ENCODE results near the gene CATSPER3.

Gene CATSPER3

GRCh38 chr5:135041145-135041587 is 73.5 kb downstream of the CATSPER3 start:
- no peak for DNase-seq (ENCODE audit: low spot score)

GRCh38 chr5:135041726-135042125 is 74.0 kb downstream of the CATSPER3 start:
- DNase-seq (ENCODE audit: low spot score): no peak

- DNase-seq (ENCODE audit: low spot score): no peak
These were observed 74.9 kb downstream of the CATSPER3 start for GRCh38 chr5:135042595-135042994.

- no peak for DNase-seq (ENCODE audit: low spot score)
These were observed 77.8 kb downstream of the CATSPER3 start for GRCh38 chr5:135045488-135045887.

- DNase-seq (ENCODE audit: low spot score): no peak
These were observed 79.1 kb downstream of the CATSPER3 start for GRCh38 chr5:135046661-135047346.

- no peak for DNase-seq (ENCODE audit: low spot score)
These were observed 79.6 kb downstream of the CATSPER3 start for GRCh38 chr5:135047347-135047695.

GRCh38 chr5:135048286-135048685 is 80.6 kb downstream of the CATSPER3 start:
- no peak for DNase-seq (ENCODE audit: low spot score)

GRCh38 chr5:135048930-135049329 is 81.2 kb downstream of the CATSPER3 start:
- DNase-seq (ENCODE audit: low spot score): no peak

GRCh38 chr5:135050244-135050767 is 82.6 kb downstream of the CATSPER3 start:
- no peak for DNase-seq (ENCODE audit: low spot score)

- no peak for DNase-seq (ENCODE audit: low spot score)
These were observed 83.7 kb downstream of the CATSPER3 start for GRCh38 chr5:135051399-135051798.

GRCh38 chr5:135051872-135052271 is 84.2 kb downstream of the CATSPER3 start:
- DNase-seq (ENCODE audit: low spot score): no peak

GRCh38 chr5:135052511-135053145 is 84.9 kb downstream of the CATSPER3 start:
- DNase-seq (ENCODE audit: low spot score): no peak

- no peak for DNase-seq (ENCODE audit: low spot score)
These were observed 85.6 kb downstream of the CATSPER3 start for GRCh38 chr5:135053278-135053677.

- no peak for DNase-seq (ENCODE audit: low spot score)
These were observed 86.3 kb downstream of the CATSPER3 start for GRCh38 chr5:135053989-135054388.

- DNase-seq (ENCODE audit: low spot score): no peak
These were observed 86.8 kb downstream of the CATSPER3 start for GRCh38 chr5:135054546-135054945.

- no peak for DNase-seq (ENCODE audit: low spot score)
These were observed 87.7 kb downstream of the CATSPER3 start for GRCh38 chr5:135055396-135055795.

GRCh38 chr5:135056316-135057030 is 88.8 kb downstream of the CATSPER3 start:
- no peak for DNase-seq (ENCODE audit: low spot score)

- DNase-seq (ENCODE audit: low spot score): no peak
These were observed 89.5 kb downstream of the CATSPER3 start for GRCh38 chr5:135057233-135057632.

- DNase-seq (ENCODE audit: low spot score): no peak
These were observed 90.6 kb downstream of the CATSPER3 start for GRCh38 chr5:135058331-135058732.

- DNase-seq (ENCODE audit: low spot score): no peak
These were observed 91.6 kb downstream of the CATSPER3 start for GRCh38 chr5:135059000-135059923.

GRCh38 chr5:135060021-135060420 is 92.3 kb downstream of the CATSPER3 start:
- DNase-seq (ENCODE audit: low spot score): no peak

- DNase-seq (ENCODE audit: low spot score): no peak
These were observed 93.3 kb downstream of the CATSPER3 start for GRCh38 chr5:135061001-135061400.
